Measurements from ENCODE around the gene FAM240A.

The FAM240A gene

DNA sequence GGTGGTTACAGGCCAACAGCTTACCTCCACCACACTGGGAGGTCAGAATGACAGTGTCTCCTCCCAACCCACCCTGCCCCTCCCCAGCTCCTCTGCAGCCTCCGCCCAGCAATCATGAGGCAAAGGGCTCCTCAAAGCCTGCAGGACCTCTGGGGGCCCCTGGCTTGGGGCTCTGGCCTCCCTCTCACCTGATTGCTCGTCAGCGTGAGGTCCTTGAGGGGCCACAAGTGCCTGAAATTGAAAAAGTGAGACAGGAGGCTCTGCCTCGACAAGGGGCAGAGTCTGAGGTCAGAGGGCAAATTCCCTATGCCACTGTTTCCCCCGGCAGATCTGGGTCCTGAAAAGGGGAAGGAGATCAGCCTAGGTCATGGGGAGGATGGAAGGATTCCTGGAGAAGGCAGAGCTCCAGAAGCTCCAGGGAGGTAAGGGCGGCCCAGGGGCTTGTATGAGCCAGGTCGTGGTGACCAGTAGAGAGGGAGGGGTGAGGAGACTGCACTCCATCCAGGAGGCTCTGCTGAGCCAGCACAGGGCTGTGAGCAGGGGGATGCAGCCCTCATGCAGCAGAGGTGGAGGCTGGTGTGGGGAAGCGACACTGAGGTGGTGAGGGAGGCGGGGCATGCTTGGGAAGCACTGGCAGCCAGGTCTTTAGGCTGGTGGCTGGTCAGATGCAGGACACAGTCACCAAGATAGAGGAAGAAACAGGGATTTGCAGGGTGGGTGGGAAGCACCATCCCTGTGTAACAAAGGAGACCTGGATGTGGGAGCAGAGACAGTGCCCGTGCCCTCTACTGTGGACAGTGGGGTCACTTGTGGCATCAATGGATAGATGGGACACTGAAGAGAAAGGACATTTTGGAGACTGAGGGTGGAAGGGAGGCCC lies 61.1 kb downstream of the FAM240A start:
- Histone ChIP-seq H3K4me1 (peaks cover 8 to 21% (median 14%) of the 10 kb centered on the region in 10 experiments; a peak in 19 of 20 replicates), H3K4me2 (no peak overlapping the region), H3K4me3 (no peak overlapping the region), H3K27me3 (no peaks in the 10 kb centered on the region), H3K9me3 (replicated peaks in 1 of 11) (no peaks in the 10 kb centered on the region), H3K27ac (no peak overlapping the region), H3K36me3 (peaks cover 0 to 24% (median 0%) of the 10 kb centered on the region in 11 experiments; a peak in 2 of 22 replicates), H4K20me1 (no peaks in the 10 kb centered on the region), H3K9ac (no peak overlapping the region)
- no peak for TF ChIP-seq Cebpa-rat (IDR thresholded peaks at IDR 0.05)

GRCh38 chr3:46674031-46674845 lies 61.9 kb downstream of the FAM240A start:
- Histone ChIP-seq H3K36me3 (peaks cover 0 to 24% (median 0%) of the 10 kb centered on the region in 11 experiments; a peak in 2 of 22 replicates), H3K27ac (no peak overlapping the region), H3K4me2 (no peak overlapping the region), H3K4me3 (no peak overlapping the region), H4K20me1 (no peaks in the 10 kb centered on the region), H3K4me1 (peaks cover 8 to 30% (median 18%) of the 10 kb centered on the region in 10 experiments), H3K9ac (no peak overlapping the region), H3K27me3 (no peaks in the 10 kb centered on the region), H3K9me3 (replicated peaks in 1 of 11) (no peaks in the 10 kb centered on the region)
- no peak for TF ChIP-seq Cebpa-rat (IDR thresholded peaks at IDR 0.05)

DNA sequence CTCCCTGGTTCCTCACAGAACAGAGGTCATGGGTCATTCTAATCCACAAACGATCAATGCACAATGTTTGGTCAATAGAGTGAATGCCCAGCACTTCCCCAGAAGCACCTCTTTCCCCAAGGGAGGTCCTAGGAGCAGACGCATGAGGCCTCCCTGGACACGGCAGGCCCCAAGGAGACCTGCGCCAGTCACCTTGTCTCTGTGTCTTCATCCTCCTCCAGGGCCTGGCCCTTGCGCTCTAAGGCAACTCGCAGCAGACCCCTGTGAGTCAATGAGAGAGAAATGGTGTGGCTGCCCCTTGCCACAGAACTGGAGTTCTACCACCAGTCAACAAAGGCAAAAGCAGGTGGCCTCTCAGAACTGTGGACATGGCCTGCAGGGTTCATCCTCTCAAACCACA lies 63.1 kb downstream of the FAM240A start:
- H4K20me1 ChIP-seq: no peaks in the 10 kb centered on the region
- no peaks in the 10 kb centered on the region for H3K9me3 ChIP-seq (replicated peaks in 1 of 11)
- H3K4me1 ChIP-seq: peaks cover 14 to 36% (median 25%) of the 10 kb centered on the region in 10 experiments
- H3K4me3 ChIP-seq: no peak overlapping the region
- H3K9ac ChIP-seq: no peak overlapping the region
- H3K27me3 ChIP-seq: no peaks in the 10 kb centered on the region
- H3K27ac ChIP-seq: no peak overlapping the region
- TF ChIP-seq Cebpa-rat (IDR thresholded peaks at IDR 0.05): no peak
- H3K36me3 ChIP-seq: peaks cover 0 to 24% (median 0%) of the 10 kb centered on the region in 11 experiments; a peak in 2 of 22 replicates
- no peak overlapping the region for H3K4me2 ChIP-seq

Data from BLaER1 treated with 17β-estradiol and CSF1 and Interleukin-3, amounts not matched to agents 10 nM and 100 nM (cell line).